CD4-positive, alpha-beta T cell treated with Interferon gamma for 1 hour (primary cell): ENCODE data around the gene TYW5.
"Not testable (repeated sequence)": the region's sequence is repeated elsewhere in the genome, so short reads cannot be mapped to it uniquely, and the experiment has no call there.

Experiments
- DNase-seq: peaks from one replicate; pipeline ENCODE4 v3.0.0-alpha.2; 2020

The TYW5 gene

GRCh38 chr2:199912553-199913114 is 42.7 kb downstream of the TYW5 start:
- not testable (repeated sequence) for DNase-seq

GRCh38 chr2:199911877-199912161 is 43.5 kb downstream of the TYW5 start:
- no peak for DNase-seq

DNA sequence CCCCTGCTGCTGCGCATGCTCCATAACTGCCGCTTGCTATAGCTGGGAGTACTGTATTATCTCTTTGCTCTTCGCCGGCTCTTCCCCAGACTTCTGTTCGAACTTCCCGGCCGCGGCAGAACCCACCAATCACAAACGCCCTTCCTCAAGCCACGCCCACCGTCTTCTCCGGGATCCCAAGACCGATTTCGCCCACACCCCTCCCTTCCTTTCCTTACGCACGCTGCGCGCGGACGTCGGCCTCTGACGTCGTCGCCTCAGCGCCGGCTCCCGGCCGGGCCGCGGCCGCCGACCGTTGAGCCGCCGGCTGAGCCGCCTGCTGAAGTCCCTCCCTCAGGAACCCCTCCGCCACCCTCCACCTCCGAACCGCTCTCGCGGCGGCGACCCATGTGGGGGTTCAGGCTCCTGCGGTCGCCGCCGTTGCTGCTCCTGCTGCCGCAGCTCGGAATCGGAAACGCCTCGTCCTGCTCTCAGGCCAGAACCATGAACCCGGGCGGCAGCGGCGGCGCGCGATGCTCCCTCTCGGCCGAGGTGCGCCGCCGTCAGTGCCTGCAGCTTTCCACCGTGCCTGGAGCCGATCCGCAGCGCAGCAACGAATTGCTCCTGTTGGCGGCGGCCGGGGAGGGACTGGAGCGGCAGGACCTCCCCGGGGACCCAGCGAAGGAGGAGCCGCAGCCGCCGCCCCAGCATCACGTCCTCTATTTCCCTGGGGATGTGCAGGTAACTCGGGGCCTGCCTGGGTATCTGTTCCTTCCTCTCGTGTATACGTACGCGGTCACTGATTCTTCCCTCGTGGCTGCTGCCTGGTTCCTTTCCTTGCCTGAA is 44.0 kb downstream of the TYW5 start, which contains the start of gene C2orf69:
Gene C2orf69 (plus strand): TSS at position 242 of the 825 bp plus-strand sequence. CDS start 146 bp downstream, at position 388.
- peak; percentile 91 for DNase-seq

DNA sequence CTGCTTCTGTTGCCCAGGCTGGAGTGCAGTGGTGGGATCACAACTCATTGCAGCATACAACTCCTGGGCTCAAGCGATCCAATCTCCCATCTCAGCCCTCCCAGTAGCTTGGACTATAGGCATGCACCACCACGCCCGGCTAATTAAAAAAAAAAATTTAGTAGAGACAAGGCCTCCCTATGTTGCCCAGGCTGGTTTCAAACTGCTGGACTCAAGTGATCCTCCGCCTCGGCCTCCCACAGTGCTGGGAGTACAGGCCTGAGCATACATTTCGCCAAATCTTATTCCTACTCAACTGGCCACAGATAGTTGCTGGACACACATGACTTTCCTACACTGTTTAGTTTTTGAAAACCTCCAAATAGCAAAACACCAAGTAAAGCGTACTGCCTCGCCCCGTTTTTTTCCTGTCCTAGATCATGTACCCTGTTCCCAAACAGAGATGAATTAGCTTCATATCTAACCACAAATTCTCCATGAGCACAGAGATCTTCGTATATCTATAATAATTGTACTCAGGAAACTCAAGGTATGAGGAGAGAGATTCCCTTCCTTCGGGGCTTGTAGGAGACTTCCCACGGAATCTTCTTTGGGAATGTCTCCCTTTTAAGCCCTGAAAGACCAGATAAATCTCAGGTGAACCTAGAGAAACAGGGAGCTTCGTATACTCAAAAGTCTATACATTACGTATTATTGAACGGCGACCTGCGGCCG is 44.8 kb downstream of the TYW5 start:
- DNase-seq = no peak

DNA sequence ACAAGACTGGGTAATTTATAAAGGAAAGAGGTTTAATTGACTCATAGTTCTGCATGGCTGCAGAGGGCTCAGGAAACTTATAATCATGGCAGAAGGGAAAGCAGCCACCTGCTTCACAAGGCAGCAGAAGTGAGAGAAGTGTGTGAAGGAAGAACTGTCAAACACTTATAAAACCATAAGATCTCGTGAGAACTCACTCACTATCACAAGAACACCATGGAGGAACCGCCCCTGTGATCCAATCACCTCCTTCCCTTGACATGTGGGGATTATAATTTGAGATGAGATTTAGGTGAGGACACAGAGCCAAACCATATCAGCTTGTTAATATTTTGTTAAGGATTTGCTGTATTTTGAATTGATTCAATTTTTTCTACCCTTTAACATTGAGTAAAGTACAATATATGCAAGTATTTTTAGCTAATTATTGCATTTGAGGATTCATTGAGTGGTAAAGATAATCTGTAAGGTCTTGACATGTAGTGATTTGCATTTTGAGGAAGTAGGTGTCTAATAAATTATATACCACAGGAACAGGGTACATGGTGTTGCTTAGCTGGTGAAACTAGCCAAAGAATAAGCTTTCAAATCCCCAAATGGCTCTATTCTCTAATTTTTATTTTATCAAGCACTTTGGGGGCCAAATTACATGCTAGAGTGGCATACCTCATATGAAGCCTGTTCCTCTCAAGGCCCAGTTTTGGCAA is 48.1 kb downstream of the TYW5 start:
- no peak for DNase-seq

- DNase-seq = no peak
Measured at GRCh38 chr2:199903111-199903510, 52.2 kb downstream of the TYW5 start.

GRCh38 chr2:199902486-199903110 is 52.7 kb downstream of the TYW5 start:
- no peak for DNase-seq

GRCh38 chr2:199901942-199902341 is 53.3 kb downstream of the TYW5 start:
- no peak for DNase-seq

- no peak for DNase-seq
Measured at GRCh38 chr2:199896617-199897016, 58.7 kb downstream of the TYW5 start.

GRCh38 chr2:199895406-199895805 is 59.9 kb downstream of the TYW5 start:
- DNase-seq = no peak

DNA sequence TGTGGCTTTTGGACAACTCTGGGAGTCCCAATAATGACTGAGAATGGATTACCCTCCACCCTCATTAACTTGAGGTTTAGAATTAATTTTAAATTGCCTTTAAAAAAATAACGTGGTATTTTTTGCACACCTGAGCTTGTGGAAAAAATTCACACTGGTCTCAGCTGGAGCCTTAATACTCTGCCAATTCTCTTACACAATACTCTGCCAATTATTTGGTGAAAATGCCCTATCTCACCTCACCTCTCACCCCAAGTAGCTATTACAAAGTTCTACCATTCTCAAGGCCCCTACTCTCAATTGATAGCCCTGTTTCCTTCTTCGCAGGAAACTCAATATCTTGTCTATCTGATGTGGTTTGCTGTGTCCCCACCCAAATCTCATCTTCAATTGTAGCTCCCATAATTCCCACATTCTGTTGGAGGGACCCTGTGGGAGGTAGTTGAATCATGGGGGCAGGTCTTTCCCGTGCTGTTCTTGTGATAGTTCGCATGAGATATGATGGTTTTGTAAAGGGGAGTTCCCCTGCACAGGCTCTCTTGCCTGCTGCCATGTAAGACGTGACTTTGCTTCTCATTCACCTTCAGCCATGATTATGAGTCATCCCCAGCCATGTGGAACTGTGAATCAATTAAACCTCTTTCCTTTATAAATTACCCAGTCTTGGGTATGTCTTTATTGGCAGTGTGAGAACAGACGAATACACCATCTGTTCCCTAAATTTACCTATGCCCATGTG is 71.6 kb downstream of the TYW5 start:
- DNase-seq = no peak

GRCh38 chr2:199882667-199883066 is 72.6 kb downstream of the TYW5 start:
- DNase-seq = no peak
